SJCRH30 (cell line): Measurements from ENCODE around the gene XRCC5. TPM values are rescaled to one million over a fixed set of nuclear protein-coding genes. Genes with fewer than 3 reads are reported as not detected.
A peak's percentile ranks its signal among the peaks of the same experiment; 100 is the strongest.
"Not testable (repeated sequence)": the region's sequence is repeated elsewhere in the genome, so short reads cannot be mapped to it uniquely, and the experiment has no call there.

Source experiments
- DNase-seq, 2 experiments: peaks; one replicate each; pipeline ENCODE4 v3.0.0-alpha.2; 2015 to 2020
- H3K27ac ChIP-seq: fragments of 250-450 bp; sonication (Bioruptor Pico); 2 replicates; pipeline ENCODE4 v1.5.1; 2020; ENCODE audit warnings: mild to moderate bottlenecking, moderate library complexity
- H3K27me3 ChIP-seq: fragments of 250-450 bp; sonication (Bioruptor Pico); 2 replicates; pipeline ENCODE4 v1.5.1; 2020; ENCODE audit warnings: mild to moderate bottlenecking, moderate library complexity
- H3K36me3 ChIP-seq: fragments of 250-450 bp; sonication (Bioruptor Pico); 2 replicates; pipeline ENCODE4 v1.5.1; 2020; ENCODE audit warnings: mild to moderate bottlenecking, moderate library complexity
- H3K4me1 ChIP-seq: fragments of 250-450 bp; sonication (Bioruptor Pico); 2 replicates; pipeline ENCODE4 v1.5.1; 2020; ENCODE audit warnings: mild to moderate bottlenecking, moderate library complexity
- H3K4me3 ChIP-seq: fragments of 250-450 bp; sonication (Bioruptor Pico); 2 replicates; pipeline ENCODE4 v1.5.1; 2020; ENCODE audit warnings: mild to moderate bottlenecking, moderate library complexity
- H3K9me3 ChIP-seq: fragments of 250-450 bp; sonication (Bioruptor Pico); replicated peaks from 2 replicates; pipeline ENCODE4 v1.5.1; 2020; ENCODE audit warnings: mild to moderate bottlenecking, moderate library complexity
- total RNA-seq: library from RNA; depleted of rRNA; stranded (reverse); fragments of >200 nt; shearing (Covaris generic); gene quantifications from 2 replicates; pipeline ENCODE4 v1.2.3, GENCODE V29; 2014; rRNA removed

XRCC5 gene
- total RNA-seq = 449 and 483 TPM in 2 replicates

- peaks cover 42% of the 10 kb centered on the region for H3K36me3 ChIP-seq
- peak; percentile 95 to 97 for DNase-seq
- no peaks in the 10 kb centered on the region for H3K9me3 ChIP-seq
- peak within 1 kb of the TSS; percentile 96 for H3K4me3 ChIP-seq
- H3K27me3 ChIP-seq = no peaks in the 10 kb centered on the region
- H3K4me1 ChIP-seq = peaks cover 9% of the 10 kb centered on the region
- peak within 1 kb of the TSS; percentile 88 for H3K27ac ChIP-seq
These were observed at the start of gene XRCC5 for GRCh38 chr2:216108967-216109921. Gene XRCC5 (plus strand): TSS chr2:216109348. CDS start chr2:216109437, 89 bp downstream.

DNA sequence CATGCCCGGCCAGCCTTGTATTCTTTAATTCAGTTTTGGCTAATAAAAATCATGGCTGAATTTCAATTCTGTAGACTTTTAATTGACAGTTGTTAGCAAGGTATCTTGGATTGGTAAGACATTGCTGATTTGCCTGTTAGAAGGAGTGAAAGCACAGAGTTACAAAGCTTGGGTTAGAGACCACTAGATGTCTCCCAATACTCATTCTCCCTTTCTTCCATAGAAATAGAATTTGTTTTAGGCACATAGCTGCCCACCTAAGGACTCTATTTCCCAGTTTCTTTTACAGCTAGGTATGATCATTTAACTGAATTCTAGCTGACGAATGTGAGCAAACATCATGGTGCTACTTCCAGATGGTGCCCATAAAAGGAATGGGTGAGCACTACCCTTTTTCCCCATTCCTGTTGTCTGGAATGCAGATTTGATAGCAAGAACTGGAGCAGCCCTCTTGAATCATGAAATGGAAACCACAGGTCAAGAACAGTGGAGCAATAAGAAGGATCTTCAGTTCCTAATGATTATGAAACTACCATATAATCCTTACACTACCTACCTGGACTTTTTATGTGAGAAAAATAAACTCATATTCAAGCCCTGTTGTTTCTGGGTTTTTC lies 45.0 kb upstream of the XRCC5 start:
- H3K36me3 ChIP-seq = peaks cover 8% of the 10 kb centered on the region
- H3K9me3 ChIP-seq = no peaks in the 10 kb centered on the region
- DNase-seq = peak in 1 of 2 experiments; percentile 18
- H3K4me3 ChIP-seq = no peak overlapping the region
- no peaks in the 10 kb centered on the region for H3K27me3 ChIP-seq
- H3K4me1 ChIP-seq = no peaks in the 10 kb centered on the region
- no peak overlapping the region for H3K27ac ChIP-seq

GRCh38 chr2:216064665-216065064 lies 44.5 kb upstream of the XRCC5 start:
- H3K27me3 ChIP-seq = no peaks in the 10 kb centered on the region
- no peak for DNase-seq
- no peak overlapping the region for H3K27ac ChIP-seq
- H3K36me3 ChIP-seq = peaks cover 2% of the 10 kb centered on the region
- H3K9me3 ChIP-seq = no peaks in the 10 kb centered on the region
- no peak overlapping the region for H3K4me3 ChIP-seq
- no peaks in the 10 kb centered on the region for H3K4me1 ChIP-seq

DNA sequence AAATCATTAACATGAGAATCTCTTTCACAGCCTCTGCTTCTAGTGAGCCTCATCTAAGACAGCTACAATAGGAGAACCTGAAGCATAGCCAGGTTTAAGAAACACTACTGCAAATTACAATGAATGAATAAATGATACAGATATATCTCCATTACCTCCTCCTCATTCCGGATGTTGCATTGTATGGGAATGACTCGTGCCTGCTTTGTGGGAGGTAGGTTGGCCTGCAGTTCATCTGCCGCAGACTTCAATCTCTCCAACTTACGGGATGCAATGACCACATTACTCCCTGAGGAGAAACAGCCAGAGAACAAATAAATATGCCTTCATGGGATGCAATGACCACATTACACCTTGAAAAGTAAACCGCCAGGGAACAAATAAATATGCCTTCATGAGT lies 42.9 kb upstream of the XRCC5 start:
- H3K36me3 ChIP-seq = no peaks in the 10 kb centered on the region
- no peak for DNase-seq
- H3K9me3 ChIP-seq = no peaks in the 10 kb centered on the region
- no peaks in the 10 kb centered on the region for H3K27me3 ChIP-seq
- H3K4me1 ChIP-seq = no peaks in the 10 kb centered on the region
- no peak overlapping the region for H3K27ac ChIP-seq
- no peak overlapping the region for H3K4me3 ChIP-seq

DNA sequence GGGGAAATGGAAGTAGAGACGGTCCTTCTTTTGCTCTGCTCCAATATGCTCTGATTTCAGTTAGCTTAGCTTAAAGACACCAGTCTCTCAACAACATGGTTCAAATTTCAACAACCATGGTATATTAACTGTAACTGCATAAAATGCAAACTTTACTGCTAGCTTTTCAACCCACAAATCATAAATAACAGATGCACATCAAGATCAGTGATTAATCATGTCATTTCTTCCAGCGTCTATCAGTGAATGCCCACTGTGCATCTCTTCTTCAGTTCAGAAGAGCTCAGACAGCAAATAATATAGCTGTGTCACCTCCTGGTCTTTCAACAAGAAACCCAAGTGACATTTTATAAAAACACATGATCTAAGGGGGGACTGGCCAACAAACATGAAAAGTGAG lies 40.1 kb upstream of the XRCC5 start:
- H3K36me3 ChIP-seq = no peaks in the 10 kb centered on the region
- no peaks in the 10 kb centered on the region for H3K27me3 ChIP-seq
- no peak overlapping the region for H3K27ac ChIP-seq
- no peaks in the 10 kb centered on the region for H3K9me3 ChIP-seq
- H3K4me3 ChIP-seq = no peak overlapping the region
- DNase-seq = no peak
- H3K4me1 ChIP-seq = no peaks in the 10 kb centered on the region

- Histone ChIP-seq H3K27ac (no peak overlapping the region), H3K9me3 (no peaks in the 10 kb centered on the region), H3K27me3 (no peaks in the 10 kb centered on the region), H3K4me3 (no peak overlapping the region), H3K4me1 (no peaks in the 10 kb centered on the region), H3K36me3 (no peaks in the 10 kb centered on the region; the same call in 1 of the 2 replicates)
- DNase-seq = no peak
These were observed 39.0 kb upstream of the XRCC5 start for GRCh38 chr2:216070195-216070594.

GRCh38 chr2:216071111-216071851 lies 37.9 kb upstream of the XRCC5 start:
- Histone ChIP-seq H3K36me3 (no peaks in the 10 kb centered on the region; the same call in 1 of the 2 replicates), H3K4me1 (no peaks in the 10 kb centered on the region), H3K27me3 (no peaks in the 10 kb centered on the region), H3K27ac (no peak overlapping the region), H3K9me3 (no peaks in the 10 kb centered on the region), H3K4me3 (no peak overlapping the region)
- DNase-seq = no peak

GRCh38 chr2:216072473-216072872 lies 36.7 kb upstream of the XRCC5 start:
- no peak for DNase-seq
- Histone ChIP-seq H3K36me3 (no peaks in the 10 kb centered on the region; the same call in 1 of the 2 replicates), H3K27ac (no peak overlapping the region), H3K9me3 (no peaks in the 10 kb centered on the region), H3K4me1 (no peaks in the 10 kb centered on the region), H3K4me3 (no peak overlapping the region), H3K27me3 (no peaks in the 10 kb centered on the region)

DNA sequence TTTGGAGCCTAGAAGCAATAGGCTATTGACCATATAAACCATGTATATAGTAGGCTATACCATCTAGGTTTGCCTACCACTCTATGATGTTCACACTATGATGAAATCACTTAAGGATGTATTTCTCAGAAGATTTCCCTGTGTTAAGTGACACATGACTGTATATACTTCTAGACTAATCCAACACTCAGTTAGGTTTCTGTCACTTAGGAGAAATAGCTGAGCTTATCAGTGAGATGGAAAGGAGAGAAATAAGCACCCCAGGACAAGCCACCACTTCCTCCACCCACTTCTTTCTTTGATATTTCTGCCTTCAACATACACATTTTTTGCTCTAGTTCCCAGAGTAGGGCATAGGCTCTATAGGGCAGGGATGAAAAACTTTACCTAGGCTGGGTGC lies 35.4 kb upstream of the XRCC5 start:
- no peaks in the 10 kb centered on the region for H3K9me3 ChIP-seq
- H3K4me1 ChIP-seq = no peaks in the 10 kb centered on the region
- H3K27ac ChIP-seq = no peak overlapping the region
- no peak overlapping the region for H3K4me3 ChIP-seq
- DNase-seq = no peak
- no peaks in the 10 kb centered on the region for H3K27me3 ChIP-seq
- H3K36me3 ChIP-seq = no peaks in the 10 kb centered on the region; the same call in 1 of the 2 replicates

DNA sequence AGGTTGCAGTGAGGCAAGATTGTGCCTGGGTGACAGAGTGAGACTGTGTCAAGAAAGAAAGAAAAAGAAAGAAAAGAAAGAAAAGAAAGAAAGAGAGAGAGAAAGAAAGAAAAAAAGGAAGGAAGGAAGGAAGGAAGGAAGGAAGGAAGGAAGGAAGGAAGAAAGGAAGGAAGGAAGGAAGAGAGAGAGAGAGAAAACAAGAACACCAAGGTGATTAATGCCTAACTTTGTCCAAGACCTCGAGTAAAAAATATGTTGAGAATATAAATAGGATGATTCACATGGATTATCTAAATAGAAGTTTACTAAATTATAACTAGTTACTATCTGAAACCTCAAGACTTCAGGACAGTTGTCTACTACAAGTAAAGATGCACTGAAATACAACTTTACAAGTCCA lies 34.8 kb upstream of the XRCC5 start:
- Histone ChIP-seq H3K9me3 (no peaks in the 10 kb centered on the region), H3K36me3 (no peaks in the 10 kb centered on the region; the same call in 1 of the 2 replicates), H3K27ac (no peak overlapping the region), H3K4me3 (no peak overlapping the region), H3K27me3 (no peaks in the 10 kb centered on the region), H3K4me1 (no peaks in the 10 kb centered on the region)
- no peak for DNase-seq

DNA sequence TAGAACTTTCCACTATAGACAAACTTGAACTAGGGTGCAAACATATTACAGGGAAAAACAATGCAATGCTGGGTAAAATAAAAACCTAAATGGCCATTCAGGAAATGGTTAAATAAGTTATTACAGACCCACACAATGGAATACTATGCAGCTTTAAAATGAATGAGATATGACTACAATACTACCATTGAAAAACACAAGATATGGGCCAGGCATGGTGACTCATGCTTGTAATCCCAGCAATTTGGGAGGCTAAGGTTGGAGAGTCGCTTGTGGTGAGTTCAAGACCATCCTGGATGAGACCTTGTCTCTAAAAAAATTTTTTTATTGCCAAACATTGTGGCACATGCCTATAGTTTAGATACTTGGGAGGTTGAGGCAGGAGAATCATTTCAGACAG lies 34.4 kb upstream of the XRCC5 start:
- Histone ChIP-seq H3K9me3 (no peaks in the 10 kb centered on the region), H3K27me3 (no peaks in the 10 kb centered on the region), H3K27ac (no peak overlapping the region), H3K4me3 (no peak overlapping the region), H3K4me1 (no peaks in the 10 kb centered on the region), H3K36me3 (no peaks in the 10 kb centered on the region; the same call in 1 of the 2 replicates)
- DNase-seq = no peak

DNA sequence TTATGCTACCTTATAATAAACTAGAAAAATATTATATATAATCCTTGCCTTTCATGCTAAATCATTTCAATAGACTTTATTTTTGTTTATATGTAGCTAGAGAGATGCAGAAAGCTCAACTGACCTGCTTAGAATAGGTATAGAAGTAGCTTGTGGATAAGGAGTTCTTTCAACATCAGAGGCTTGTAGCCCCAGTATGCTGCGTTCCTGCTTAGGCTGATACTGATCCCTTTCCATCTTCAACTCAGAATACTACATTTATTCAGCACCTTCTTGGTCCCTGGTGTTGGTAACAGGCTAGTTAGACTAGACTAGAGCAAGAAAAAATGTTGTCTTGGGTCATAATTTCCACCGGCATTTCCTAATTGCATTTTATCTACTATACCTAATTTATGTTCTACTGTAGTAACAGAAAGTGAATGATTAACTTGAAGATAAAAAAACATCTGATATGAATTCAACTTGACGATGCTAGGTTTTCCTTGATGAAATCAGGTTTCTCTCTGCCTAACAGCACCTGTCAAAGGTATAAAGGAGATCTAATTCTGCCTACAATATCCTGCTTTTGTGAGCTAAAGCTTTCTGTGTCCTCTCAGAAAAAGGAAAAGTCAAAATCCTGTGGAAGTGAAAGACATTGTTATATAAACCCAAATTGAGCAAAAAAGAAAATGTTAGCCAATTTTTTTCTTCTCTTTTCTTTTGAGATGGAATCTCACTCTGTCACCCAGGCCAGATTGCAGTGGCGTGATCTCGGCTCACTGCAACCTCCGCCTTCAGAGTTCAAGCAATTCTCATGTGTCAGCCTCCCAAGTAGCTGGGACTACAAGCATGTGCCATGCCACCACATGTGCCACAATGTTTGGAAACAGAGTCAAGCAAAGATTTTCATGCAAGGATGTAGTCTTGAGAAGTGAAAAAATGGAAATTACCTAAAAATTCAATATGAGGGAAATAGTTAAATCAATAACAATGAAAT lies 33.4 kb upstream of the XRCC5 start:
- Histone ChIP-seq H3K4me1 (no peaks in the 10 kb centered on the region), H3K27ac (no peak overlapping the region), H3K4me3 (no peak overlapping the region), H3K36me3 (no peaks in the 10 kb centered on the region; the same call in 1 of the 2 replicates), H3K27me3 (no peaks in the 10 kb centered on the region), H3K9me3 (no peaks in the 10 kb centered on the region)
- DNase-seq = no peak

DNA sequence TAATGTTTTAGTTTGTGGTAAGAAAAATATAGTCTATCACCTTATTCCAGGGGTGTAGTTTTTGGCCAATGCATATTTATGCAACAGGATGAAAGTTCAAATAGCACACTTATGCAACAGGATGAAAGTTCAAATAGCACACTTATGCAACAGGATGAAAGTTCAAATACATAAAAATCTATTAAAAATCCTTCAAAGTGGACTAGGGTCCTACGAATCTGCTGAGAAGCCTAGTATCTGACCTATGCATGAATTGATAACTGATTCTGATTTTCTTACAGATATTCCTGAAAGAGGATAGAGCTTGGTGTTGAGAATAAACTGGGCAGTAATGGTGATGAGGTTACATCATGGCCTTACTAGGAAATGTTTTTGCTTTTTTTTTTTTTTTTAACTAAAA lies 30.4 kb upstream of the XRCC5 start:
- Histone ChIP-seq H3K36me3 (no peaks in the 10 kb centered on the region; the same call in 1 of the 2 replicates), H3K27me3 (no peaks in the 10 kb centered on the region)

GRCh38 chr2:216080048-216080447 lies 29.1 kb upstream of the XRCC5 start:
- not testable (repeated sequence) for H3K27ac ChIP-seq, DNase-seq, H3K9me3 ChIP-seq, H3K27me3 ChIP-seq, H3K4me3 ChIP-seq, H3K36me3 ChIP-seq
- H3K4me1 ChIP-seq = peaks cover 12% of the 10 kb centered on the region

More for the DNA sequence above, 30.4 kb upstream of the XRCC5 start:
- no peak overlapping the region for H3K27ac ChIP-seq
- H3K9me3 ChIP-seq = no peaks in the 10 kb centered on the region
- H3K4me1 ChIP-seq = peaks cover 3% of the 10 kb centered on the region
- H3K4me3 ChIP-seq = no peak overlapping the region
- DNase-seq = no peak
